OCI-LY1 (cell line): ENCODE results near the gene TNS3.

Experiments
- EZH2 ChIP-seq: fragments of 200-600 bp; sonication (generic), shearing (Covaris generic); IDR thresholded peaks from 2 replicates; pipeline ENCODE4 v1.8.0; 2017; ENCODE audit warnings: borderline replicate concordance, mixed run types, mild to moderate bottlenecking, antibody characterized with exemption, low read length, moderate library complexity, mixed read lengths
- TF ChIP-seq, protein P1 (sequence below): fragments of 200-600 bp; sonication (generic), shearing (Covaris generic); IDR thresholded peaks from 2 replicates; pipeline ENCODE4 v1.5.1; 2017; ENCODE audit warnings: mild to moderate bottlenecking, antibody characterized with exemption, low read length, moderate library complexity, mixed read lengths

DNA sequence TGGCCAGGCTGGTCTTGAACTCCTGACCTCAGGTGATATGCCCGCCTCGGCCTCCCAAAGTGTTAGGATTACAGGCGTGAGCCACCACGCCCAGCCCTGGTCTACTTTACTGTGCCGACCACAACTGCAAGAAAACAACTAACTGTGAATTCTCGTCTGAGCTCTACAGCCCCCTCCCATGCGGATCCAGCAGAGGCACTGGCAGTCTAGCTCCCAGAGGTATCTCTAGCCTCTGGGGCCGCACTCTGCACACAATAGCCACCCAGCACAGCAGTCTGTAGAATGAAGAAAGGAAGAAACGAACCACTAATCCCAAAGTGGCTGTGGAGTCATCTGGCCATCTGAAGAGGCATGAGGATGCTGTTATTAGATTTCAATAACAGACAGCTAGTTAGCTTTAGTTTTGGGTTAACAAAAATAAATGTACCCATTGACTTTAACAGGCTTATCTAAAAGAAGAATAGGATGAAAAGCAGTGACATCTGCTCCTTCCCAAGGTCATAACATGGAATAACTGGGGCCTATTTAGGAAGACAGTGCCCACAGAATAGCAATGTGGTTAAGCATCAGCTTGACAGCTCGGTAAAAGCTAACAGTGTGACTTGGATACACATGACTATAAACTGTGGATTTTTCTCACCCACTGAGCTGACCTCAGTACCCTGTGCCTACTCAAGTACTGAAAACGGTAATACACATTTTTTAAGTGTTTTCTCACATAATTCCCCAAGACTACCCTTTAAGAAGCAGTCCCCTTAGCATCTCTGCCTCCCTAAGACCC is 131.9 kb downstream of the TNS3 start:
- TF ChIP-seq, protein P1, sequence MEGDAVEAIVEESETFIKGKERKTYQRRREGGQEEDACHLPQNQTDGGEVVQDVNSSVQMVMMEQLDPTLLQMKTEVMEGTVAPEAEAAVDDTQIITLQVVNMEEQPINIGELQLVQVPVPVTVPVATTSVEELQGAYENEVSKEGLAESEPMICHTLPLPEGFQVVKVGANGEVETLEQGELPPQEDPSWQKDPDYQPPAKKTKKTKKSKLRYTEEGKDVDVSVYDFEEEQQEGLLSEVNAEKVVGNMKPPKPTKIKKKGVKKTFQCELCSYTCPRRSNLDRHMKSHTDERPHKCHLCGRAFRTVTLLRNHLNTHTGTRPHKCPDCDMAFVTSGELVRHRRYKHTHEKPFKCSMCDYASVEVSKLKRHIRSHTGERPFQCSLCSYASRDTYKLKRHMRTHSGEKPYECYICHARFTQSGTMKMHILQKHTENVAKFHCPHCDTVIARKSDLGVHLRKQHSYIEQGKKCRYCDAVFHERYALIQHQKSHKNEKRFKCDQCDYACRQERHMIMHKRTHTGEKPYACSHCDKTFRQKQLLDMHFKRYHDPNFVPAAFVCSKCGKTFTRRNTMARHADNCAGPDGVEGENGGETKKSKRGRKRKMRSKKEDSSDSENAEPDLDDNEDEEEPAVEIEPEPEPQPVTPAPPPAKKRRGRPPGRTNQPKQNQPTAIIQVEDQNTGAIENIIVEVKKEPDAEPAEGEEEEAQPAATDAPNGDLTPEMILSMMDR, result no peak
- TF ChIP-seq EZH2, result no peak
